Measurements from ENCODE around the gene TOMT.
A peak's percentile ranks its signal among the peaks of the same experiment; 100 is the strongest.

TOMT gene

GRCh38 chr11:72100009-72100408, 5.7 kb upstream of the TOMT start:
- H3K9ac ChIP-seq (ENCODE audit: low read length) = no peak overlapping the region
- no CpG with 5 or more reads among the region's 3 CpGs for WGBS (ENCODE audit: extremely low coverage, insufficient coverage, insufficient read length)

GRCh38 chr11:72100462-72100861, 5.3 kb upstream of the TOMT start:
- Histone ChIP-seq H3K79me2 (ENCODE audit: control insufficient read depth, insufficient read depth, low read length, poor library complexity) (peaks cover 11% of the 10 kb centered on the region), H2AK5ac (ENCODE audit: low read length) (no peak overlapping the region), H4K91ac (ENCODE audit: low read depth, low read length) (no peak overlapping the region), H3K36me3 (ENCODE audit: control insufficient read depth in 1 of 2, insufficient read depth in 2 of 2, low read length in 2 of 2) (peaks cover 27 to 34% of the 10 kb centered on the region in 2 experiments), H3K4ac (ENCODE audit: low read depth, low read length) (peak overlapping the region; percentile 2), H4K12ac (ENCODE audit: low read depth, low read length) (no peak overlapping the region), H3K4me1 (ENCODE audit: control insufficient read depth in 1 of 2, insufficient read depth in 2 of 2, low read length in 2 of 2) (peaks cover 11 to 19% of the 10 kb centered on the region in 2 experiments), H3K9me3 (ENCODE audit: insufficient read depth, low read depth, low read length) (no peaks in the 10 kb centered on the region), H4K8ac (ENCODE audit: low read depth, low read length) (no peak overlapping the region), H3K27ac (ENCODE audit: low read depth, low read length) (no peak overlapping the region), H3K14ac (ENCODE audit: low read length) (no peak overlapping the region), H3K79me1 (ENCODE audit: low read length) (peaks cover 12% of the 10 kb centered on the region), H2BK12ac (ENCODE audit: low read length) (no peak overlapping the region), H2AFZ (ENCODE audit: insufficient read depth, low read length, poor library complexity) (no peak overlapping the region), H3K23ac (ENCODE audit: low read length) (no peak overlapping the region), H2BK5ac (ENCODE audit: low read depth, low read length, poor library complexity) (no peak overlapping the region), H3K4me3 (ENCODE audit: low read depth, low read length) (no peak overlapping the region), H3K18ac (ENCODE audit: low read length) (no peak overlapping the region), H3K4me2 (ENCODE audit: low read length) (no peak overlapping the region), H3K27me3 (ENCODE audit: insufficient read depth, low read length) (no peaks in the 10 kb centered on the region), H2BK120ac (ENCODE audit: insufficient read depth, low read length, poor library complexity) (no peak overlapping the region), H3K9ac (ENCODE audit: low read length) (no peak overlapping the region)
- no CpG with 5 or more reads among the region's 1 CpG for WGBS (ENCODE audit: extremely low coverage, insufficient coverage, insufficient read length)
- DNase-seq = no peak

More at GRCh38 chr11:72100009-72100408, 5.7 kb upstream of the TOMT start:
- Histone ChIP-seq H3K79me2 (ENCODE audit: control insufficient read depth, insufficient read depth, low read length, poor library complexity) (peaks cover 11% of the 10 kb centered on the region), H3K23ac (ENCODE audit: low read length) (no peak overlapping the region), H3K4me3 (ENCODE audit: low read depth, low read length) (no peak overlapping the region), H4K8ac (ENCODE audit: low read depth, low read length) (no peak overlapping the region), H3K4me2 (ENCODE audit: low read length) (no peak overlapping the region), H3K14ac (ENCODE audit: low read length) (no peak overlapping the region), H3K36me3 (ENCODE audit: control insufficient read depth in 1 of 2, insufficient read depth in 2 of 2, low read length in 2 of 2) (peaks cover 30 to 37% of the 10 kb centered on the region in 2 experiments), H2AK5ac (ENCODE audit: low read length) (no peak overlapping the region), H4K12ac (ENCODE audit: low read depth, low read length) (no peak overlapping the region), H2AFZ (ENCODE audit: insufficient read depth, low read length, poor library complexity) (no peak overlapping the region), H3K27me3 (ENCODE audit: insufficient read depth, low read length) (no peaks in the 10 kb centered on the region), H3K4ac (ENCODE audit: low read depth, low read length) (no peak overlapping the region), H3K9me3 (ENCODE audit: insufficient read depth, low read depth, low read length) (no peaks in the 10 kb centered on the region), H2BK120ac (ENCODE audit: insufficient read depth, low read length, poor library complexity) (no peak overlapping the region), H3K18ac (ENCODE audit: low read length) (no peak overlapping the region), H2BK12ac (ENCODE audit: low read length) (no peak overlapping the region), H3K79me1 (ENCODE audit: low read length) (peaks cover 12% of the 10 kb centered on the region), H4K91ac (ENCODE audit: low read depth, low read length) (no peak overlapping the region), H2BK5ac (ENCODE audit: low read depth, low read length, poor library complexity) (no peak overlapping the region), H3K27ac (ENCODE audit: low read depth, low read length) (no peak overlapping the region), H3K4me1 (ENCODE audit: control insufficient read depth in 1 of 2, insufficient read depth in 2 of 2, low read length in 2 of 2) (peaks cover 11 to 19% of the 10 kb centered on the region in 2 experiments)
- no peak for DNase-seq

- peak overlapping the region; percentile 70 for H3K4me2 ChIP-seq (ENCODE audit: low read length)
- H3K4me1 ChIP-seq (ENCODE audit: control insufficient read depth in 1 of 2, insufficient read depth in 2 of 2, low read length in 2 of 2) = peaks cover 11 to 19% of the 10 kb centered on the region in 2 experiments
- peak overlapping the region; percentile 90 for H4K12ac ChIP-seq (ENCODE audit: low read depth, low read length)
- peaks cover 11% of the 10 kb centered on the region for H3K79me2 ChIP-seq (ENCODE audit: control insufficient read depth, insufficient read depth, low read length, poor library complexity)
- DNase-seq = no peak
- H2BK120ac ChIP-seq (ENCODE audit: insufficient read depth, low read length, poor library complexity) = peak overlapping the region; percentile 92
- H2AK5ac ChIP-seq (ENCODE audit: low read length) = peak overlapping the region; percentile 81
- peak overlapping the region; percentile 95 for H3K14ac ChIP-seq (ENCODE audit: low read length)
- H3K27ac ChIP-seq (ENCODE audit: low read depth, low read length) = peak overlapping the region; percentile 92
- H3K4me3 ChIP-seq (ENCODE audit: low read depth, low read length) = peak overlapping the region; percentile 93
- H4K8ac ChIP-seq (ENCODE audit: low read depth, low read length) = peak overlapping the region; percentile 85
- no peak overlapping the region for H3K23ac ChIP-seq (ENCODE audit: low read length)
- peak overlapping the region; percentile 23 for H2BK5ac ChIP-seq (ENCODE audit: low read depth, low read length, poor library complexity)
- peak overlapping the region; percentile 55 for H2BK12ac ChIP-seq (ENCODE audit: low read length)
- no peak overlapping the region for H2AFZ ChIP-seq (ENCODE audit: insufficient read depth, low read length, poor library complexity)
- peaks cover 25 to 30% of the 10 kb centered on the region in 2 experiments for H3K36me3 ChIP-seq (ENCODE audit: control insufficient read depth in 1 of 2, insufficient read depth in 2 of 2, low read length in 2 of 2)
- H3K4ac ChIP-seq (ENCODE audit: low read depth, low read length) = peak overlapping the region; percentile 87
- H4K91ac ChIP-seq (ENCODE audit: low read depth, low read length) = peak overlapping the region; percentile 99
- H3K79me1 ChIP-seq (ENCODE audit: low read length) = peaks cover 12% of the 10 kb centered on the region
- peak overlapping the region; percentile 99 for H3K9ac ChIP-seq (ENCODE audit: low read length)
- no peaks in the 10 kb centered on the region for H3K9me3 ChIP-seq (ENCODE audit: insufficient read depth, low read depth, low read length)
- H3K18ac ChIP-seq (ENCODE audit: low read length) = no peak overlapping the region
- no peaks in the 10 kb centered on the region for H3K27me3 ChIP-seq (ENCODE audit: insufficient read depth, low read length)
- no CpG with 5 or more reads among the region's 4 CpGs for WGBS (ENCODE audit: extremely low coverage, insufficient coverage, insufficient read length)
These were observed 3.6 kb upstream of the TOMT start for GRCh38 chr11:72102162-72102561.

GRCh38 chr11:72102631-72102945, 3.1 kb upstream of the TOMT start:
- Histone ChIP-seq H3K4me1 (ENCODE audit: control insufficient read depth in 1 of 2, insufficient read depth in 2 of 2, low read length in 2 of 2) (peaks cover 11 to 19% of the 10 kb centered on the region in 2 experiments), H3K27me3 (ENCODE audit: insufficient read depth, low read length) (no peaks in the 10 kb centered on the region), H4K12ac (ENCODE audit: low read depth, low read length) (peak overlapping the region; percentile 90), H3K36me3 (ENCODE audit: control insufficient read depth in 1 of 2, insufficient read depth in 2 of 2, low read length in 2 of 2) (peaks cover 21 to 27% of the 10 kb centered on the region in 2 experiments), H2BK12ac (ENCODE audit: low read length) (peak overlapping the region; percentile 55), H3K79me2 (ENCODE audit: control insufficient read depth, insufficient read depth, low read length, poor library complexity) (peaks cover 11% of the 10 kb centered on the region), H4K91ac (ENCODE audit: low read depth, low read length) (peak overlapping the region; percentile 99), H4K8ac (ENCODE audit: low read depth, low read length) (peak overlapping the region; percentile 93), H3K4me3 (ENCODE audit: low read depth, low read length) (peak overlapping the region; percentile 93), H2AK5ac (ENCODE audit: low read length) (peak overlapping the region; percentile 81), H3K4ac (ENCODE audit: low read depth, low read length) (peak overlapping the region; percentile 87), H3K27ac (ENCODE audit: low read depth, low read length) (peak overlapping the region; percentile 92), H2BK120ac (ENCODE audit: insufficient read depth, low read length, poor library complexity) (peak overlapping the region; percentile 92), H3K14ac (ENCODE audit: low read length) (peak overlapping the region; percentile 95), H3K4me2 (ENCODE audit: low read length) (peak overlapping the region; percentile 70), H3K9ac (ENCODE audit: low read length) (peak overlapping the region; percentile 99), H3K18ac (ENCODE audit: low read length) (peak overlapping the region; percentile 92), H2AFZ (ENCODE audit: insufficient read depth, low read length, poor library complexity) (peak overlapping the region; percentile 84), H3K9me3 (ENCODE audit: insufficient read depth, low read depth, low read length) (no peaks in the 10 kb centered on the region), H3K23ac (ENCODE audit: low read length) (no peak overlapping the region), H2BK5ac (ENCODE audit: low read depth, low read length, poor library complexity) (peak overlapping the region; percentile 88), H3K79me1 (ENCODE audit: low read length) (peaks cover 12% of the 10 kb centered on the region)
- WGBS (ENCODE audit: extremely low coverage, insufficient coverage, insufficient read length) = no CpG with 5 or more reads among the region's 9 CpGs
- no peak for DNase-seq
